Neural cell (in vitro differentiated cells): ENCODE data around the gene DMRT1. TPM values are rescaled to one million over a fixed set of nuclear protein-coding genes. Genes with fewer than 3 reads are reported as not detected.

ENCODE experiments used
- H2AFZ ChIP-seq: fragments of 200-600, 300-800 bp; sonication (generic), shearing (Covaris generic); 2 replicates; pipeline ENCODE4 v1.6.0; 2014; ENCODE audit warnings: low read depth, mild to moderate bottlenecking, antibody characterized with exemption, low read length, moderate library complexity
- H3F3A ChIP-seq: fragments of 200-600 bp; shearing (Covaris generic); 2 replicates; pipeline ENCODE4 v1.6.1; 2016; ENCODE audit warnings: mild to moderate bottlenecking, moderate library complexity, mixed read lengths, antibody characterized with exemption, low read length; ENCODE audit not compliant: insufficient read depth, poor library complexity, severe bottlenecking
- H3K27ac ChIP-seq: fragments of 200-600, 300-800 bp; sonication (generic), shearing (Covaris generic); 2 replicates; pipeline ENCODE4 v1.5.1; 2014; ENCODE audit warnings: mild to moderate bottlenecking, low read length, moderate library complexity
- H3K27me3 ChIP-seq: fragments of 300-800, 200-600 bp; sonication (generic), shearing (Covaris generic); 2 replicates; pipeline ENCODE4 v1.6.0; 2014; ENCODE audit warnings: mild to moderate bottlenecking, low read depth, low read length, moderate library complexity; ENCODE audit not compliant: insufficient read depth
- H3K36me3 ChIP-seq: fragments of 300-800, 200-600 bp; sonication (generic), shearing (Covaris generic); 2 replicates; pipeline ENCODE4 v1.5.1; 2014; ENCODE audit warnings: mild to moderate bottlenecking, antibody characterized with exemption, low read length, moderate library complexity; ENCODE audit not compliant: insufficient read depth
- H3K4me2 ChIP-seq: fragments of 300-800, 200-600 bp; sonication (generic), shearing (Covaris generic); 2 replicates; pipeline ENCODE4 v1.6.0; 2014; ENCODE audit warnings: mild to moderate bottlenecking, low read length
- H3K4me3 ChIP-seq: fragments of 300-800, 200-600 bp; sonication (generic), shearing (Covaris generic); 2 replicates; pipeline ENCODE4 v1.5.1; 2014; ENCODE audit warnings: mild to moderate bottlenecking, low read length, moderate library complexity
- H3K79me2 ChIP-seq: fragments of 200-600 bp; shearing (Covaris generic); replicated peaks from 2 replicates; pipeline ENCODE4 v1.6.0; 2014; ENCODE audit warnings: mild to moderate bottlenecking, low read length, moderate library complexity; ENCODE audit not compliant: insufficient read depth
- H3K9ac ChIP-seq: fragments of 300-800, 200-600 bp; sonication (generic), shearing (Covaris generic); 2 replicates; pipeline ENCODE4 v1.6.1; 2016; ENCODE audit warnings: mild to moderate bottlenecking, low read length, mixed read lengths
- H3K9me2 ChIP-seq: fragments of 200-600 bp; shearing (Covaris generic); 2 replicates; pipeline ENCODE4 v1.6.1; 2016; ENCODE audit warnings: mild to moderate bottlenecking, low read length, mixed read lengths; ENCODE audit not compliant: insufficient read depth
- H3K9me3 ChIP-seq: fragments of 200-600, 300-800 bp; sonication (generic), shearing (Covaris generic); 2 replicates; pipeline ENCODE4 v1.6.1; 2016; ENCODE audit warnings: mild to moderate bottlenecking, mixed run types, low read length, moderate library complexity, mixed read lengths
- H4K20me1 ChIP-seq: fragments of 200-600 bp; shearing (Covaris generic); 2 replicates; pipeline ENCODE4 v1.6.1; 2016; ENCODE audit warnings: mild to moderate bottlenecking, mixed run types; ENCODE audit not compliant: insufficient read depth
- EP300 ChIP-seq: fragments of 450-650 bp; conservative IDR thresholded peaks from 2 replicates; pipeline ENCODE4 v1.6.1; 2014; ENCODE audit warnings: antibody characterized with exemption, mild to moderate bottlenecking, moderate library complexity; ENCODE audit not compliant: poor library complexity, severe bottlenecking
- EZH2 ChIP-seq: fragments of 200-600, 300-800 bp; shearing (Covaris generic), sonication (generic); IDR thresholded peaks from 2 replicates; pipeline ENCODE4 v1.6.1; 2014; ENCODE audit warnings: antibody characterized with exemption, low read length, borderline replicate concordance, mild to moderate bottlenecking; ENCODE audit not compliant: insufficient read depth, poor library complexity, severe bottlenecking
- MXI1 ChIP-seq: fragments of 450-650 bp; conservative IDR thresholded peaks from 2 replicates; pipeline ENCODE4 v1.6.1; 2014; ENCODE audit warnings: antibody characterized with exemption, mild to moderate bottlenecking; ENCODE audit not compliant: poor library complexity, severe bottlenecking
- POLR2AphosphoS5 ChIP-seq: IDR thresholded peaks from 2 replicates; pipeline ENCODE4 v1.6.1; 2012
- RAD21 ChIP-seq: fragments of 450-650 bp; conservative IDR thresholded peaks from 2 replicates; pipeline ENCODE4 v1.6.1; 2014; ENCODE audit warnings: antibody characterized with exemption, mild to moderate bottlenecking, moderate library complexity
- REST ChIP-seq: IDR thresholded peaks from 2 replicates; pipeline ENCODE4 v1.6.1; 2012; ENCODE audit warnings: borderline replicate concordance
- SMC3 ChIP-seq: fragments of 450-650 bp; conservative IDR thresholded peaks from 2 replicates; pipeline ENCODE4 v1.6.1; 2014; ENCODE audit warnings: antibody characterized with exemption, mild to moderate bottlenecking, moderate library complexity; ENCODE audit not compliant: poor library complexity
- TAF1 ChIP-seq: IDR thresholded peaks from 2 replicates; pipeline ENCODE4 v1.6.1; 2012; ENCODE audit warnings: low read depth
- polyA plus RNA-seq: library from polyadenylated mRNA; depleted of rRNA; stranded (reverse); fragments of >200 nt; gene quantifications from 2 replicates; pipeline ENCODE4 v1.2.3, GENCODE V29; 2014
- TF ChIP-seq, protein P1 (sequence below): fragments of 450-650 bp; IDR thresholded peaks from 2 replicates; pipeline ENCODE4 v1.5.1; 2014; ENCODE audit warnings: antibody characterized with exemption, mild to moderate bottlenecking, moderate library complexity; ENCODE audit not compliant: poor library complexity, severe bottlenecking

DMRT1 gene
- polyA plus RNA-seq, 1 donor from 2014 or later = 0.26 TPM

DNA sequence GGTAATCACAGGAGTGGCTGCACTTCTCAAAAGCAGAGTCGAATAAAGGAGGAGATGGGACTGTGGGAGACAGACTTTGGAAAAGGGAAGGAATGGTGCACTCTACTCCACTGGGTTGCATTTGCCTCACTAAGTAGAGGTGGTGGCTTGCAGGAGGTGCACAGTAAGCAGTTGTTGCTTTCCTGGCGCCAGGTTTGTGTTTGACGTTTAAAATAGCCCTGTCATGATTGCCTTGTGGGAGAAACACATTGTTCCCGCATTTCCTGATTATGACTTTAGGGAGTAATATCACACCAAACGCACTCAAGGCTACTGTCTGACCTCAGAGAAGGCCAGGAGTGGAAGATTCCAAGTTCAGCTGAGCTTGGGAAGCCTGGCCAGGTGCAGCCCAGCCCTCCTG is 36.7 kb downstream of the DMRT1 start:
- H3K9ac ChIP-seq = no peak overlapping the region

DNA sequence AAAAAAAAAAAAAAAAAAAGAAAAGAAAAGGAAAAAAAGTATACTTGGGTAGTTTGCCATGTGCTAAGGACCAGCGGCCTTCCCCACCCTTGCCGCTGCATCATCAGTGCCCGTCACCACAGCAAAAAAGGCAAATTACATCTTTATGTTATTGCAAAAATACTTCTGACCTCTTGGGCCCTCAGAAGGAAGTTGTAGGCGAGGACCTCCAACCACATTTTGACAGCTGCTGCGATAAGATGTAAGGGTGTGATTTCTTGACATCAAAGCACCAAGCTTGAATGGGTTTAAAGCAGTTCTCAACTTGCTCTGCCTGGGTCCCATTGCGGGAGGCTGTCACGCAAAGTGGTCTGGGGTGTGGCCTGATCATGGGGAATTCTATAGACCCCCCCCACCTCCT is 39.2 kb downstream of the DMRT1 start:
- Histone ChIP-seq H3K36me3 (no peaks in the 10 kb centered on the region), H2AFZ (no peak overlapping the region), H3K9ac (no peak overlapping the region), H3K79me2 (no peaks in the 10 kb centered on the region), H3K4me3 (no peak overlapping the region), H3F3A (no peaks in the 10 kb centered on the region), H3K4me2 (no peak overlapping the region), H3K9me2 (no peaks in the 10 kb centered on the region), H3K27ac (no peak overlapping the region), H3K9me3 (no peaks in the 10 kb centered on the region), H3K27me3 (no peaks in the 10 kb centered on the region), H4K20me1 (no peaks in the 10 kb centered on the region)
- no peak for TF ChIP-seq RAD21
- TF ChIP-seq POLR2AphosphoS5 = no peak
- TF ChIP-seq SMC3 = no peak
- TF ChIP-seq EZH2 = no peak
- TF ChIP-seq REST = no peak
- no peak for TF ChIP-seq EP300
- TF ChIP-seq, protein P1, sequence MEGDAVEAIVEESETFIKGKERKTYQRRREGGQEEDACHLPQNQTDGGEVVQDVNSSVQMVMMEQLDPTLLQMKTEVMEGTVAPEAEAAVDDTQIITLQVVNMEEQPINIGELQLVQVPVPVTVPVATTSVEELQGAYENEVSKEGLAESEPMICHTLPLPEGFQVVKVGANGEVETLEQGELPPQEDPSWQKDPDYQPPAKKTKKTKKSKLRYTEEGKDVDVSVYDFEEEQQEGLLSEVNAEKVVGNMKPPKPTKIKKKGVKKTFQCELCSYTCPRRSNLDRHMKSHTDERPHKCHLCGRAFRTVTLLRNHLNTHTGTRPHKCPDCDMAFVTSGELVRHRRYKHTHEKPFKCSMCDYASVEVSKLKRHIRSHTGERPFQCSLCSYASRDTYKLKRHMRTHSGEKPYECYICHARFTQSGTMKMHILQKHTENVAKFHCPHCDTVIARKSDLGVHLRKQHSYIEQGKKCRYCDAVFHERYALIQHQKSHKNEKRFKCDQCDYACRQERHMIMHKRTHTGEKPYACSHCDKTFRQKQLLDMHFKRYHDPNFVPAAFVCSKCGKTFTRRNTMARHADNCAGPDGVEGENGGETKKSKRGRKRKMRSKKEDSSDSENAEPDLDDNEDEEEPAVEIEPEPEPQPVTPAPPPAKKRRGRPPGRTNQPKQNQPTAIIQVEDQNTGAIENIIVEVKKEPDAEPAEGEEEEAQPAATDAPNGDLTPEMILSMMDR = no peak
- TF ChIP-seq MXI1 = no peak

More for the DNA sequence above, 36.7 kb downstream of the DMRT1 start:
- no peak overlapping the region for H3K4me2 ChIP-seq
- no peaks in the 10 kb centered on the region for H3F3A ChIP-seq
- H3K27me3 ChIP-seq = no peaks in the 10 kb centered on the region
- no peak overlapping the region for H3K4me3 ChIP-seq
- H4K20me1 ChIP-seq = no peaks in the 10 kb centered on the region
- no peak for TF ChIP-seq RAD21
- no peak for TF ChIP-seq REST
- no peak for TF ChIP-seq EP300
- TF ChIP-seq POLR2AphosphoS5 = no peak
- TF ChIP-seq TAF1 = no peak
- TF ChIP-seq EZH2 = no peak
- no peak for TF ChIP-seq SMC3
- TF ChIP-seq, protein P1 = no peak
- TF ChIP-seq MXI1 = no peak
- H3K9me3 ChIP-seq = no peaks in the 10 kb centered on the region
- H3K36me3 ChIP-seq = no peaks in the 10 kb centered on the region
- no peak overlapping the region for H3K27ac ChIP-seq
- no peaks in the 10 kb centered on the region for H3K79me2 ChIP-seq
- H3K9me2 ChIP-seq = no peaks in the 10 kb centered on the region
- no peak overlapping the region for H2AFZ ChIP-seq
